K562 (cell line): ENCODE results near the gene ENDOD1. TPM values are rescaled to one million over a fixed set of nuclear protein-coding genes. Genes with fewer than 3 reads are reported as not detected.

Experiments used
- HIVEP1 ChIP-seq: fragments of 250-450 bp; sonication (Bioruptor Pico); IDR thresholded peaks from 2 replicates; pipeline ENCODE4 v1.4.0; 2020; ENCODE audit warnings: mild to moderate bottlenecking
- MTA3 ChIP-seq: fragments of 450-650 bp; formaldehyde crosslinking; IDR thresholded peaks from 2 replicates; pipeline ENCODE4 v1.6.1; 2017; ENCODE audit warnings: mild to moderate bottlenecking, borderline replicate concordance
- NFATC3 ChIP-seq: fragments of 450-650 bp; IDR thresholded peaks from 2 replicates; pipeline ENCODE4 v1.6.1; 2017; ENCODE audit warnings: mild to moderate bottlenecking
- SAFB ChIP-seq: fragments of 200-400 bp; formaldehyde crosslinking; IDR thresholded peaks from 2 replicates; pipeline ENCODE4 v1.6.1; 2017; ENCODE audit warnings: low read depth, low read length, borderline replicate concordance
- STAG1 ChIP-seq: sonication (generic); formaldehyde crosslinking; IDR thresholded peaks from 2 replicates; pipeline ENCODE4 v1.5.0; 2020; ENCODE audit warnings: missing genetic modification reagents, borderline replicate concordance
- TBP ChIP-seq: optimal IDR thresholded peaks from 2 replicates; pipeline ENCODE3; 2011; ENCODE audit warnings: low read depth, low read length, improper control_type of control experiment
- ZFP36 ChIP-seq: fragments of 150-350 bp; IDR thresholded peaks from 2 replicates; pipeline ENCODE4 v1.6.1; 2018; ENCODE audit warnings: low read length, low read depth; ENCODE audit not compliant: partially characterized antibody
- ZNF140 ChIP-seq: fragments of 250-450 bp; sonication (Bioruptor Pico); IDR thresholded peaks from 2 replicates; pipeline ENCODE4 v1.8.0; 2021; ENCODE audit warnings: moderate library complexity, mild to moderate bottlenecking, inconsistent platforms
- ZNF175 ChIP-seq: fragments of 200-800 bp; sonication (Bioruptor generic); IDR thresholded peaks from 2 replicates; pipeline ENCODE4 v1.6.1; 2016; ENCODE audit warnings: low read depth, mild to moderate bottlenecking, missing genetic modification characterization, missing compliant biosample characterization
- ZNF217 ChIP-seq: sonication (generic); formaldehyde crosslinking; IDR thresholded peaks from 2 replicates; pipeline ENCODE4 v1.8.0; 2022; ENCODE audit warnings: mild to moderate bottlenecking, missing genetic modification reagents
- ZNF785 ChIP-seq: fragments of 250-450 bp; sonication (Bioruptor Pico); IDR thresholded peaks from 2 replicates; pipeline ENCODE4 v1.4.0; 2020; ENCODE audit warnings: mild to moderate bottlenecking
- ZSCAN32 ChIP-seq: fragments of 450-650 bp; formaldehyde crosslinking; IDR thresholded peaks from 2 replicates; pipeline ENCODE4 v1.4.0; 2020; ENCODE audit warnings: mild to moderate bottlenecking, moderate library complexity
- polyA plus RNA-seq, 8 experiments: library from polyadenylated mRNA; depleted of rRNA in 4 of 8; stranded (reverse) in 5 of 8; unstranded in 3 of 8; fragments of >200 nt; fragmentation: Nextera tagmentation in 2 of 8; fragmentation: Illumina TruSeq in 1 of 8; extraction: Ambion mirVana in 2 of 8; extraction: Trizol in 1 of 8; gene quantifications; 2 replicates each; pipeline versions ENCODE4 v1.2.1 to v1.2.3, GENCODE V29; 2011 to 2014; ENCODE audit warnings: inconsistent platforms in 1 of 8, missing spikeins in 1 of 8
- total RNA-seq, 7 experiments: library from RNA; depleted of rRNA in 6 of 7; stranded (reverse); fragments of >200 nt in 6 of 7; fragmentation: Illumina TruSeq in 2 of 7; extraction: Trizol in 2 of 7; gene quantifications; 2 replicates each; pipeline versions ENCODE4 v1.2.1 to v1.2.3, GENCODE V29; 2011 to 2021; ENCODE audit warnings: low replicate concordance in 1 of 7
- TF ChIP-seq, protein P1 (sequence below), 2 experiments: fragments of 450-650 bp; formaldehyde crosslinking in 1 of 2; IDR thresholded peaks; 2 replicates each; pipeline versions ENCODE4 v1.4.0 to v1.6.1; 2014 to 2020; ENCODE audit warnings: mild to moderate bottlenecking in 2 of 2, borderline replicate concordance in 1 of 2, low read depth in 1 of 2
- TF ChIP-seq, protein P2 (sequence below): IDR thresholded peaks from 2 replicates; pipeline ENCODE4 v1.6.1; 2012; ENCODE audit warnings: low read depth, low read length, improper control_type of control experiment, borderline replicate concordance
- TF ChIP-seq, protein P3 (sequence below): fragments of 450-650 bp; IDR thresholded peaks from 2 replicates; pipeline ENCODE4 v1.6.1; 2016; ENCODE audit warnings: low read depth, mild to moderate bottlenecking, moderate library complexity
- TF ChIP-seq, protein P4 (sequence below): fragments of 250-450 bp; sonication (Bioruptor Pico); IDR thresholded peaks from 2 replicates; pipeline ENCODE4 v1.5.0; 2021
- TF ChIP-seq, protein P5 (sequence below): sonication (generic); formaldehyde crosslinking; IDR thresholded peaks from 2 replicates; pipeline ENCODE4 v1.8.1; 2023; ENCODE audit warnings: mild to moderate bottlenecking, missing genetic modification reagents

The ENDOD1 gene
- total and polyA plus RNA-seq, 9 of the 15 experiments (the other 6 are each of a cell fraction or from before 2014, with no cell fraction given), result 4.2 to 11.8 (median 9.3) TPM

DNA sequence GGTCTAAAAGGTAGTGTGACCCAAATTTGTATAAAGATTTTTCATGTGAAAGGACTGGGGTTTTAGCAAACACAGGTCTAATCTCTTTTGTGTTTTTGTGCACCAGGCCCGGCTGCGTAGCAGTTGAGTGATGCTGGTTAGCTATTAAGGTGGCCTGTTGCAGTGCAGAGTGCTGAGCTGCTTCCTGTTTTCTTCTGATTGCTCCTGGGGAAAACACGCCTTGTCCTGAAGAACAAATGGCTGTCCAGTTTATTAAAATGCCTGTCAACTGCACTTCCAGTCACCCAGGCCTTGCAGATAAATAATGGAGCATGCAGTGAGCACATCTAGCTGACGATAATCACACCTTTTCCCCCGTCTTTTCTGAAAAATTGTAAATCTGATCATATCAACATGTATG, 21.1 kb upstream of the ENDOD1 start (continued):
- TF ChIP-seq NFATC3, result no peak
- TF ChIP-seq ZNF217 (CRISPR knock-in tag), result no peak
- no peak for TF ChIP-seq ZNF140
- TF ChIP-seq, protein P1, sequence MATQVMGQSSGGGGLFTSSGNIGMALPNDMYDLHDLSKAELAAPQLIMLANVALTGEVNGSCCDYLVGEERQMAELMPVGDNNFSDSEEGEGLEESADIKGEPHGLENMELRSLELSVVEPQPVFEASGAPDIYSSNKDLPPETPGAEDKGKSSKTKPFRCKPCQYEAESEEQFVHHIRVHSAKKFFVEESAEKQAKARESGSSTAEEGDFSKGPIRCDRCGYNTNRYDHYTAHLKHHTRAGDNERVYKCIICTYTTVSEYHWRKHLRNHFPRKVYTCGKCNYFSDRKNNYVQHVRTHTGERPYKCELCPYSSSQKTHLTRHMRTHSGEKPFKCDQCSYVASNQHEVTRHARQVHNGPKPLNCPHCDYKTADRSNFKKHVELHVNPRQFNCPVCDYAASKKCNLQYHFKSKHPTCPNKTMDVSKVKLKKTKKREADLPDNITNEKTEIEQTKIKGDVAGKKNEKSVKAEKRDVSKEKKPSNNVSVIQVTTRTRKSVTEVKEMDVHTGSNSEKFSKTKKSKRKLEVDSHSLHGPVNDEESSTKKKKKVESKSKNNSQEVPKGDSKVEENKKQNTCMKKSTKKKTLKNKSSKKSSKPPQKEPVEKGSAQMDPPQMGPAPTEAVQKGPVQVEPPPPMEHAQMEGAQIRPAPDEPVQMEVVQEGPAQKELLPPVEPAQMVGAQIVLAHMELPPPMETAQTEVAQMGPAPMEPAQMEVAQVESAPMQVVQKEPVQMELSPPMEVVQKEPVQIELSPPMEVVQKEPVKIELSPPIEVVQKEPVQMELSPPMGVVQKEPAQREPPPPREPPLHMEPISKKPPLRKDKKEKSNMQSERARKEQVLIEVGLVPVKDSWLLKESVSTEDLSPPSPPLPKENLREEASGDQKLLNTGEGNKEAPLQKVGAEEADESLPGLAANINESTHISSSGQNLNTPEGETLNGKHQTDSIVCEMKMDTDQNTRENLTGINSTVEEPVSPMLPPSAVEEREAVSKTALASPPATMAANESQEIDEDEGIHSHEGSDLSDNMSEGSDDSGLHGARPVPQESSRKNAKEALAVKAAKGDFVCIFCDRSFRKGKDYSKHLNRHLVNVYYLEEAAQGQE (IDR thresholded peaks at IDR 0.05; ENCODE audit: borderline replicate concordance), result peak; percentile 32; the same call in 1 of the 2 replicates
- TF ChIP-seq, protein P1 (CRISPR knock-in tag; IDR thresholded peaks at IDR 0.05; ENCODE audit: low read depth), result no peak
- peak; percentile 20 for TF ChIP-seq ZFP36
- no peak for TF ChIP-seq SAFB
- TF ChIP-seq TBP, result peak; percentile 73
- TF ChIP-seq ZSCAN32, result no peak
- TF ChIP-seq, protein P2, sequence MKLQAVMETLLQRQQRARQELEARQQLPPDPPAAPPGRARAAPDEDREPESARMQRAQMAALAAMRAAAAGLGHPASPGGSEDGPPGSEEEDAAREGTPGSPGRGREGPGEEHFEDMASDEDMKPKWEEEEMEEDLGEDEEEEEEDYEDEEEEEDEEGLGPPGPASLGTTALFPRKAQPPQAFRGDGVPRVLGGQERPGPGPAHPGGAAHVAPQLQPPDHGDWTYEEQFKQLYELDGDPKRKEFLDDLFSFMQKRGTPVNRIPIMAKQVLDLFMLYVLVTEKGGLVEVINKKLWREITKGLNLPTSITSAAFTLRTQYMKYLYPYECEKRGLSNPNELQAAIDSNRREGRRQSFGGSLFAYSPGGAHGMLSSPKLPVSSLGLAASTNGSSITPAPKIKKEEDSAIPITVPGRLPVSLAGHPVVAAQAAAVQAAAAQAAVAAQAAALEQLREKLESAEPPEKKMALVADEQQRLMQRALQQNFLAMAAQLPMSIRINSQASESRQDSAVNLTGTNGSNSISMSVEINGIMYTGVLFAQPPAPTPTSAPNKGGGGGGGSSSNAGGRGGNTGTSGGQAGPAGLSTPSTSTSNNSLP, result 0 out of 2 replicates have a peak, but pooled peaks have one; percentile 55
- TF ChIP-seq MTA3, result peak; percentile 71
- no peak for TF ChIP-seq STAG1
- TF ChIP-seq, protein P3, sequence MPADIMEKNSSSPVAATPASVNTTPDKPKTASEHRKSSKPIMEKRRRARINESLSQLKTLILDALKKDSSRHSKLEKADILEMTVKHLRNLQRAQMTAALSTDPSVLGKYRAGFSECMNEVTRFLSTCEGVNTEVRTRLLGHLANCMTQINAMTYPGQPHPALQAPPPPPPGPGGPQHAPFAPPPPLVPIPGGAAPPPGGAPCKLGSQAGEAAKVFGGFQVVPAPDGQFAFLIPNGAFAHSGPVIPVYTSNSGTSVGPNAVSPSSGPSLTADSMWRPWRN, result no peak
- TF ChIP-seq, protein P4, sequence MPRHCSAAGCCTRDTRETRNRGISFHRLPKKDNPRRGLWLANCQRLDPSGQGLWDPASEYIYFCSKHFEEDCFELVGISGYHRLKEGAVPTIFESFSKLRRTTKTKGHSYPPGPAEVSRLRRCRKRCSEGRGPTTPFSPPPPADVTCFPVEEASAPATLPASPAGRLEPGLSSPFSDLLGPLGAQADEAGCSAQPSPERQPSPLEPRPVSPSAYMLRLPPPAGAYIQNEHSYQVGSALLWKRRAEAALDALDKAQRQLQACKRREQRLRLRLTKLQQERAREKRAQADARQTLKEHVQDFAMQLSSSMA, result no peak
- TF ChIP-seq, protein P5, sequence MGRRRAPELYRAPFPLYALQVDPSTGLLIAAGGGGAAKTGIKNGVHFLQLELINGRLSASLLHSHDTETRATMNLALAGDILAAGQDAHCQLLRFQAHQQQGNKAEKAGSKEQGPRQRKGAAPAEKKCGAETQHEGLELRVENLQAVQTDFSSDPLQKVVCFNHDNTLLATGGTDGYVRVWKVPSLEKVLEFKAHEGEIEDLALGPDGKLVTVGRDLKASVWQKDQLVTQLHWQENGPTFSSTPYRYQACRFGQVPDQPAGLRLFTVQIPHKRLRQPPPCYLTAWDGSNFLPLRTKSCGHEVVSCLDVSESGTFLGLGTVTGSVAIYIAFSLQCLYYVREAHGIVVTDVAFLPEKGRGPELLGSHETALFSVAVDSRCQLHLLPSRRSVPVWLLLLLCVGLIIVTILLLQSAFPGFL, result no peak
- TF ChIP-seq HIVEP1 (CRISPR knock-in tag), result no peak
- no peak for TF ChIP-seq ZNF175 (CRISPR knock-in tag)
- no peak for TF ChIP-seq ZNF785 (CRISPR knock-in tag)
